Measurements from ENCODE around the gene C15orf40. TPM values are rescaled to one million over a fixed set of nuclear protein-coding genes. Genes with fewer than 3 reads are reported as not detected.
A peak's percentile ranks its signal among the peaks of the same experiment; 100 is the strongest.

The C15orf40 gene
- total and polyA plus RNA-seq, 9 of the 15 experiments (the other 6 are each of a cell fraction or from before 2014, with no cell fraction given): 15.9 to 52.0 (median 27.0) TPM

DNA sequence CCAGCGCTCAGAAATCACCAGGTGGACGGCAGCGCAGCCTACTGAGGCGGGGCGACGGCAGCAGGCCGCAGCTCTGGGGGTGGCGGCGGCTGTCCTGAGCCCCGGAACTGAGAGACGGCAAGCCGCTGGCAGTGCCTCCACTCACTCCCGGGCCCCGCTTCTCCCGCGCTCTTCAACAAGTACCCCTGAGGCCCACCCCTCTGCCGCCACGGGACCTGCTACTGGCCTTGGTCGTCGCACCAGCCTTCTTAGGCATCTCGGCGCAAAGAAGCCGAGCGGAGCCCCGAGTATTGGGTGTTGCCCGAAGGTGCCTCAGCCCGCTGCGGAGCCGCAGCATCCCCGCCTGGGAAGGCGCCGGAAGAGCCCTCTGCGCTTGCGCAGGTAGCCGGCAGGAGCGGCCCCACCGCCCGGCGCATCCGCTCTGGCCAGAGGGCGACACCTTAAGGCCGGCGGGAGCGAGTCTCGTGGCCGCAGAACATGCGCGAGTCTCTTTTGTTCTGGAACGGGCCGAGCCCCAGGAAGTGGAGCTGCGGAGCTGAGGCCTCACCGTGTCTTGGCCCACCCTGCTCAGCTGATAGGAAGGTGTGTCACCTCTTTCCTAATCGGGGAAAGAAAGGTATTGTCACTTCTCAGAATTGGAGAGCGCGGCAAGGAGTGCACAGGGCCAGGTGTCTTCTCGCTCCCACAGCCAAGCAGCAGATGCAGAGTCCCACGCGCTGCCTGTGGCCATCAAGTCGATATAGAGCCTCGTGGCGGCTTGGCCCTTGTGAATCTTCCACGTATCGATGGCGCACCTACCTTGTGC lies at the start of gene C15orf40 (continued):
- TF ChIP-seq POLR3G (IDR thresholded peaks at IDR 0.05; ENCODE audit: extremely low read depth, insufficient read length, insufficient replicate concordance) (no peak), ZNF584 (CRISPR knock-in tag; IDR thresholded peaks at IDR 0.05; ENCODE audit: low read depth) (peak; percentile 37; the same call in 1 of the 2 replicates), RFX5 (IDR thresholded peaks at IDR 0.05; ENCODE audit: low read depth, low read length) (no peak; the same call in 1 of the 2 replicates), TGIF2 (CRISPR knock-in tag; IDR thresholded peaks at IDR 0.05) (0 out of 2 replicates have a peak, but pooled peaks have one; percentile 49), XRCC3 (IDR thresholded peaks at IDR 0.05) (no peak), POLR2A (conservative IDR thresholded peaks at IDR 0.05) (peak; percentile 87), CSDE1 (IDR thresholded peaks at IDR 0.05) (peak in 1 of 2 experiments; percentile 12; a peak in 1 of 4 replicates), RFX1 (IDR thresholded peaks at IDR 0.05) (no peak), MYNN (IDR thresholded peaks at IDR 0.05) (no peak), MYNN (CRISPR knock-in tag; IDR thresholded peaks at IDR 0.05) (no peak), CTBP1 (IDR thresholded peaks at IDR 0.05; ENCODE audit: borderline replicate concordance) (peak; percentile 85), GABPA (tag; conservative IDR thresholded peaks at IDR 0.05; ENCODE audit: low read depth) (peak; percentile 97)
- TF ChIP-seq, protein P1, sequence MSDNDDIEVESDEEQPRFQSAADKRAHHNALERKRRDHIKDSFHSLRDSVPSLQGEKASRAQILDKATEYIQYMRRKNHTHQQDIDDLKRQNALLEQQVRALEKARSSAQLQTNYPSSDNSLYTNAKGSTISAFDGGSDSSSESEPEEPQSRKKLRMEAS (CRISPR knock-in tag; IDR thresholded peaks at IDR 0.05): peak; percentile 99
- TF ChIP-seq, protein P2, sequence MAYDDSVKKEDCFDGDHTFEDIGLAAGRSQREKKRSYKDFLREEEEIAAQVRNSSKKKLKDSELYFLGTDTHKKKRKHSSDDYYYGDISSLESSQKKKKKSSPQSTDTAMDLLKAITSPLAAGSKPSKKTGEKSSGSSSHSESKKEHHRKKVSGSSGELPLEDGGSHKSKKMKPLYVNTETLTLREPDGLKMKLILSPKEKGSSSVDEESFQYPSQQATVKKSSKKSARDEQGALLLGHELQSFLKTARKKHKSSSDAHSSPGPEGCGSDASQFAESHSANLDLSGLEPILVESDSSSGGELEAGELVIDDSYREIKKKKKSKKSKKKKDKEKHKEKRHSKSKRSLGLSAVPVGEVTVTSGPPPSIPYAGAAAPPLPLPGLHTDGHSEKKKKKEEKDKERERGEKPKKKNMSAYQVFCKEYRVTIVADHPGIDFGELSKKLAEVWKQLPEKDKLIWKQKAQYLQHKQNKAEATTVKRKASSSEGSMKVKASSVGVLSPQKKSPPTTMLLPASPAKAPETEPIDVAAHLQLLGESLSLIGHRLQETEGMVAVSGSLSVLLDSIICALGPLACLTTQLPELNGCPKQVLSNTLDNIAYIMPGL (CRISPR knock-in tag; IDR thresholded peaks at IDR 0.05): peak; percentile 92
- TF ChIP-seq, protein P3, sequence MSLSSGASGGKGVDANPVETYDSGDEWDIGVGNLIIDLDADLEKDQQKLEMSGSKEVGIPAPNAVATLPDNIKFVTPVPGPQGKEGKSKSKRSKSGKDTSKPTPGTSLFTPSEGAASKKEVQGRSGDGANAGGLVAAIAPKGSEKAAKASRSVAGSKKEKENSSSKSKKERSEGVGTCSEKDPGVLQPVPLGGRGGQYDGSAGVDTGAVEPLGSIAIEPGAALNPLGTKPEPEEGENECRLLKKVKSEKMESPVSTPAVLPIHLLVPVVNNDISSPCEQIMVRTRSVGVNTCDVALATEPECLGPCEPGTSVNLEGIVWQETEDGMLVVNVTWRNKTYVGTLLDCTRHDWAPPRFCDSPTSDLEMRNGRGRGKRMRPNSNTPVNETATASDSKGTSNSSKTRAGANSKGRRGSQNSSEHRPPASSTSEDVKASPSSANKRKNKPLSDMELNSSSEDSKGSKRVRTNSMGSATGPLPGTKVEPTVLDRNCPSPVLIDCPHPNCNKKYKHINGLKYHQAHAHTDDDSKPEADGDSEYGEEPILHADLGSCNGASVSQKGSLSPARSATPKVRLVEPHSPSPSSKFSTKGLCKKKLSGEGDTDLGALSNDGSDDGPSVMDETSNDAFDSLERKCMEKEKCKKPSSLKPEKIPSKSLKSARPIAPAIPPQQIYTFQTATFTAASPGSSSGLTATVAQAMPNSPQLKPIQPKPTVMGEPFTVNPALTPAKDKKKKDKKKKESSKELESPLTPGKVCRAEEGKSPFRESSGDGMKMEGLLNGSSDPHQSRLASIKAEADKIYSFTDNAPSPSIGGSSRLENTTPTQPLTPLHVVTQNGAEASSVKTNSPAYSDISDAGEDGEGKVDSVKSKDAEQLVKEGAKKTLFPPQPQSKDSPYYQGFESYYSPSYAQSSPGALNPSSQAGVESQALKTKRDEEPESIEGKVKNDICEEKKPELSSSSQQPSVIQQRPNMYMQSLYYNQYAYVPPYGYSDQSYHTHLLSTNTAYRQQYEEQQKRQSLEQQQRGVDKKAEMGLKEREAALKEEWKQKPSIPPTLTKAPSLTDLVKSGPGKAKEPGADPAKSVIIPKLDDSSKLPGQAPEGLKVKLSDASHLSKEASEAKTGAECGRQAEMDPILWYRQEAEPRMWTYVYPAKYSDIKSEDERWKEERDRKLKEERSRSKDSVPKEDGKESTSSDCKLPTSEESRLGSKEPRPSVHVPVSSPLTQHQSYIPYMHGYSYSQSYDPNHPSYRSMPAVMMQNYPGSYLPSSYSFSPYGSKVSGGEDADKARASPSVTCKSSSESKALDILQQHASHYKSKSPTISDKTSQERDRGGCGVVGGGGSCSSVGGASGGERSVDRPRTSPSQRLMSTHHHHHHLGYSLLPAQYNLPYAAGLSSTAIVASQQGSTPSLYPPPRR (CRISPR knock-in tag; IDR thresholded peaks at IDR 0.05; ENCODE audit: borderline replicate concordance): no peak
- TF ChIP-seq, protein P4, sequence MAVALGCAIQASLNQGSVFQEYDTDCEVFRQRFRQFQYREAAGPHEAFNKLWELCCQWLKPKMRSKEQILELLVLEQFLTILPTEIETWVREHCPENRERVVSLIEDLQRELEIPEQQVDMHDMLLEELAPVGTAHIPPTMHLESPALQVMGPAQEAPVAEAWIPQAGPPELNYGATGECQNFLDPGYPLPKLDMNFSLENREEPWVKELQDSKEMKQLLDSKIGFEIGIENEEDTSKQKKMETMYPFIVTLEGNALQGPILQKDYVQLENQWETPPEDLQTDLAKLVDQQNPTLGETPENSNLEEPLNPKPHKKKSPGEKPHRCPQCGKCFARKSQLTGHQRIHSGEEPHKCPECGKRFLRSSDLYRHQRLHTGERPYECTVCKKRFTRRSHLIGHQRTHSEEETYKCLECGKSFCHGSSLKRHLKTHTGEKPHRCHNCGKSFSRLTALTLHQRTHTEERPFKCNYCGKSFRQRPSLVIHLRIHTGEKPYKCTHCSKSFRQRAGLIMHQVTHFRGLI (CRISPR knock-in tag; IDR thresholded peaks at IDR 0.05): no peak

All from K562 (cell line).